Activated naive CD4-positive, alpha-beta T cell treated with anti-CD3 and anti-CD28 coated beads, Interleukin-2, amount 50 U/mL, for 24 hours (primary cell): ENCODE results near the gene BCL2.

ENCODE experiments used
- H3K27ac Mint-ChIP-seq: one replicate; pipeline ENCODE4 v1.8.0; 2021; ENCODE audit warnings: mild to moderate bottlenecking, mixed read lengths
- H3K27me3 Mint-ChIP-seq: one replicate; pipeline ENCODE4 v1.8.0; 2021; ENCODE audit warnings: mixed read lengths
- H3K36me3 Mint-ChIP-seq: one replicate; pipeline ENCODE4 v1.8.0; 2021; ENCODE audit warnings: mixed read lengths
- H3K4me1 Mint-ChIP-seq: one replicate; pipeline ENCODE4 v1.8.0; 2021; ENCODE audit warnings: mixed read lengths
- H3K4me3 Mint-ChIP-seq: one replicate; pipeline ENCODE4 v1.8.0; 2021; ENCODE audit warnings: mild to moderate bottlenecking, mixed read lengths
- H3K9me3 Mint-ChIP-seq: one replicate; pipeline ENCODE4 v1.8.0; 2021; ENCODE audit warnings: mixed read lengths

The BCL2 gene

DNA sequence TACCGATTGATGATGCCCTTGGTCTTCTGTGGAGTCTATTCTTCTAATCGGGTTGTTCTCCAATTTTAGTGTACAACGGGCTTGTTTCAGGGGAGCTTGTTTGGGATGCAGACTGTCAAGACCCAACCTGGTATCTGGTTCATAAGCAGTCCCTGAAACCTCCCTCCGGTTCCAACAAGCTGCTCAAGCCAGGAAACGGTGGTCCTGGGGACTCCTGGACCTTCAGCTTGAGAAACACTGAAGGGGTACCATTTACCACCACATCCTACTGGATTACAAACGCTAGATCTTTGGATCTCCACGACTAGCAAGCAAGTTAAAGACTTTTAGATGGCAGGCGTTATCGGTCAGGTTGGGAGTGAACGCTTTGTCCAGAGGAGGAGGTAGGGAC lies 2.0 kb downstream of the BCL2 start:
- H3K4me1 Mint-ChIP-seq = peaks cover 52% of the 10 kb centered on the region

DNA sequence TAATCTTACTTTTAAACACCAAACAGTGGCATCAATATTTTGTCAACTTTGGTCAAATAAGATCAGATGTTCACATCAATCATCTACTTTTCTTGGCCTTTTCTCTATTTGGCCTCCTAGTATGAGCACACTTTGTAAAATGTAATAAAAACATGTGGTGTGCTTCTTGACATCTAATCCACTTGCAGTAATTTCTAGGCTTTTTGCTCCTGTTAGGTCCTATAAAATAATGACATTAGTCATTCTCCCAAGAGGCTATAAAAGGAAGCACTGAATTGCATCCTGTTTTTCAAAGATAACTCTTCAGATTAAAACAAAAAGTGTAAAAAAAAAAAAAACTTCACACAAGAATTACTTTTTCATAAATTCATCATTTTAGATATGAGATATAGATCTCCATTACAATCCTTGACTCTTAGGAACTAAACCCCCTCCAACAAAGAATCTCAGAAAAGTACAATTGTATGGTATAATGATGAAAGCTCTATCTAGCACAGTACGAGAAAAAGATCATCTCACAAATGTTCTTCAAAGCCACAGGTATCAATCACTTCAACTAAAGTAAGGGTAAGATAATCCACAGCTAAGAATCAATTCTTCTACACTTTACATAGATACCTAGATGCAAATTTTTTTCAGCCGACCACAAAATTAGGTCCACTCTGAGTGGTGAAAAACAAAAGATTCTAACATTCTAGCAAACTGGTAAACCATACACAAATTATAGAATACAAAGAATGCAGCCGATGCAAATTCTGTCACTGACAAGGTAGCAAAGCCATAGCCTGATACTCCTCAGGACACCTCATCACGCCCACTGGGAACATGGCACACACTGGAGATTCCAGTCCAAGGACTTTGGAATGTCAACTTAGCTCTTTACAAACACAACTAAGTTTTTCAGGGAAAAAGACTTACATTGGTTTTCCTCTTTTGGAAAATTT lies 2.7 kb downstream of the BCL2 start:
- H3K4me1 Mint-ChIP-seq = peaks cover 52% of the 10 kb centered on the region
- no peaks in the 10 kb centered on the region for H3K27me3 Mint-ChIP-seq
- H3K36me3 Mint-ChIP-seq = peaks cover 13% of the 10 kb centered on the region
- H3K9me3 Mint-ChIP-seq = no peaks in the 10 kb centered on the region
- H3K4me3 Mint-ChIP-seq = peak overlapping the region; percentile 100
- peak overlapping the region; percentile 96 for H3K27ac Mint-ChIP-seq

More for the DNA sequence above, 2.0 kb downstream of the BCL2 start:
- Mint-ChIP-seq H3K9me3 (no peaks in the 10 kb centered on the region), H3K27me3 (no peaks in the 10 kb centered on the region), H3K27ac (peak overlapping the region; percentile 96), H3K4me3 (peak overlapping the region; percentile 100), H3K36me3 (peaks cover 13% of the 10 kb centered on the region)

DNA sequence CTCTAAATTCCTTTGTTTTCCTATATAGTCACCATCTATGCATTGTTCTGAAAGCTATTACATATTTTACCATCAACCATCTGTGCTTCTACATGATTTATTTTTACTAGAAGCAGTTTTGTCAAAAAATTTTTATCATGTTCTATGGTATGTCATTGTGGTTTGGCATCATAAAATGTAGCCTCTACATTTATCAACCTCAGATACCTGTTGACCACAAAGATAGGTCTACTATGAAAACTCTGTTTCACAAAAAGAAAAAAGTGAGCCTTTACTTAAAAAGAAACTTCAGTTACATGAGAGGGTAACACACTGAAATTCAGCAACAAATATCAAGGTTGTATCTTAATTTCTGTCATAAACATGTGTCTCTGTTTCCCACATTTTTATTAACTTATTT lies 3.7 kb downstream of the BCL2 start:
- H3K9me3 Mint-ChIP-seq = no peaks in the 10 kb centered on the region
- peaks cover 57% of the 10 kb centered on the region for H3K4me1 Mint-ChIP-seq
- H3K4me3 Mint-ChIP-seq = peak overlapping the region; percentile 100
- no peaks in the 10 kb centered on the region for H3K27me3 Mint-ChIP-seq
- H3K36me3 Mint-ChIP-seq = peaks cover 17% of the 10 kb centered on the region
- H3K27ac Mint-ChIP-seq = peak overlapping the region; percentile 89

DNA sequence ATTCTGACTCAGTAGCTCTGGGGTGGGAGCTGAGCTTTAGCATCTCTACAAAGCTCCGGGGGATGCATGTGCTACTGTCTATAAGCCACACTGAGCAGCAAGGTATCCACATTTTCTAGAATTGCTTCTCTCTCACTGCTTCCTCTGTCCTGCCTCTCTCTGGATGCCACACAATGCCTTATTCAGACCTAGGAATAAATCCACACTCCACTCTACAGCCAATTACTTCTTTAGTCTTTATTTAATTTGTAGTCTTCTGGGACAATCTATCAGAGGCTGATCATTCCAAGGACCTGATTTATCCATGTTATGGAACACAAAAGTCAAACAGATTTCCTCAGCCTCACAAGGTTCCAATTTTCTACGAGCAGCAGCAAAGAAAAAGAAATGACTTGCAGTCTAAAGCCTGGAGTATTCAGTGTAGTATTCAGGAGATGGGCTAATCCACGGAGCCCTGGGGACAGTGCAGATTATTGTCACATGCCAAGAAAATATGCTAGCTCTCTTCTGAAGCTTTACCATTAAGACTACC lies 4.4 kb downstream of the BCL2 start:
- H3K27ac Mint-ChIP-seq = peak overlapping the region; percentile 90
- H3K27me3 Mint-ChIP-seq = no peaks in the 10 kb centered on the region
- peak overlapping the region; percentile 100 for H3K4me3 Mint-ChIP-seq
- no peaks in the 10 kb centered on the region for H3K9me3 Mint-ChIP-seq
- peaks cover 19% of the 10 kb centered on the region for H3K36me3 Mint-ChIP-seq
- H3K4me1 Mint-ChIP-seq = peaks cover 62% of the 10 kb centered on the region

DNA sequence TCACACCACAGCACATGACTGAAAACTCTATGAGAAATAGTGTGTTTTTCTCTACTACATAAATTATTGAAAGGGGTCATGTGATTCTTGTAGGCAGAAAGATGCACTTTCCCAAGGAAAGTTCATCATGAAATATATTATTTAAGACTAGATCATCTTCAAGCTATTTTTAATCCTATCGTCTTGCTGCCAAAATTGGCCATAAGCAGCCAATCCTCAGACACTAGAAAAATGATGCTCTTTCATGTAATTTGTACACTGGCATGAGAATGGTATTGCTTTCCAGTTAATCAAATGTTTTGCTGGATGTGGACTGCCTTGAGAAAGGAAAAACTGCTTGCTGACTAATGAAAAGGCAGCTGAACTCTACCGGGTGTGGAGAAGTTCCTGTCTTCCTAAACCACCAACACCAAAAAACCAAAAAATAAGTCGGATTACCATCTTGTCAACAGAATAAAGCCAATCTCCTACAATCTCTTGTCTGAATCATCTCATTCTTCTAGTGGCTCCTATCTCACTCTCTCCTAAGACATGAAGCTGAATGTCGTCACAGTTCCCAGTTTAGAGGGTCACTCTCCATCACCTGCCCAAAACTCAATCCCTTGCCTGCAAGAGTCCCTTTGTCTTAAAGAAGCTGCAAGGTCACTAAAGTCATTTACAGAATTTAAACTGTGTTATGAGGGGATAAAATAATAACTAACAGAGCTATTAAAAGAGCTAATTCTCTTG lies 5.3 kb downstream of the BCL2 start:
- Mint-ChIP-seq H3K4me1 (peaks cover 71% of the 10 kb centered on the region), H3K36me3 (peaks cover 24% of the 10 kb centered on the region), H3K27ac (peak overlapping the region; percentile 90), H3K27me3 (no peaks in the 10 kb centered on the region), H3K4me3 (peak overlapping the region; percentile 100), H3K9me3 (no peaks in the 10 kb centered on the region)

DNA sequence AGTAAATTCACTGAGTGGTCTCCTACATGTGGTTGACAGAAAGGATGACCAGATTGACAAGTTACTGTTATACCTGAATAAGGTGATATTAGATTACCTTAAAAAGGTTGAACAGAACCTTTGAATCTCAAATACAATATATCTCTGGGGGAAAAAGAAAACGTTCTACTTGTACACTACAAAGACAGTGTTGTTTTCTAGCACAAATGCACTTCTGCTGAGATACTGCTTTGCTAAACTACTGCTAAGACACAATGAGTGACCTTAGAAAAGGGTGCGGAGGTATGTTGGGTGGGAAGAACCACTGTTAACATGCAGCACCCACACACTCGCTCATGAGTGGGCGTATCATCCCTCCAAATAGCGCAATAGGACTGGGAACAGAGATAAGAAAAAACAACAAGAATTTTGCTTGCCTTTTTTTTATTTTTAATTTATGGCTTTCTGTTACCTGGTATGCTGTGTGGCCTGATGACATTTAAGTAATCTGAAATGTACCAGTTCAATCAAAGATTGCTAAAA lies 6.1 kb downstream of the BCL2 start:
- Mint-ChIP-seq H3K27ac (peak overlapping the region; percentile 90), H3K4me1 (peaks cover 79% of the 10 kb centered on the region), H3K27me3 (no peaks in the 10 kb centered on the region), H3K9me3 (no peaks in the 10 kb centered on the region), H3K4me3 (peak overlapping the region; percentile 100), H3K36me3 (peaks cover 22% of the 10 kb centered on the region)

DNA sequence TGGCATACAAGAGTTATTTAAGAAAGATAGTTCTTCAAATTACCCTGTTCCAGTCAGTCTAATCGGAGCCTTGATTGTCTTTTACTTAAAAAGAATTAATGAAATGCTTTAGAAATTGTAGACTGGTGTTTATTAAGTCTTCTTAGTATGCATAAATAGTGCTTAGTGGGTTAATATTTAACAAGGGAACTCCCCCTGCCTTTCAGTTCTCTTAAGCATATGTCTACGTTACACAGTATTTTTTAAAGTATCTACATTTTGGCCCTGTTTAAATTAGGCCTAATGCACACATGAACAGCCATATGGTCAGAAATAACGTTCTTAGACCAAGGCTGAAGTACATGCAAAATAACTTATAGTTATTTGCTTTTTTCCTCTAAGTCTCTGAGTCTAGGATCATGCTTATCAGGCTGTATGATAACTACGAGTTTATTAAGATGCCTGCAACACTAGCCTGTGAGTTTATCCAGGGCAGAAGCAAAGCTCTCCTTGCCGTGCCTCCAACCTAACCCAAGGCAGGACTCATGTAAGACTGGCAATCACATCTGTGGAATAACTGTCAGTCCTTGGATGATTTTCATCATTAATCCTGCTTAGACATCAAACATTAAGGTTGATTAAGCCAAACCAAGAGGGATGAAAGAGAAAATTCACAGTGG lies 6.7 kb downstream of the BCL2 start:
- H3K4me3 Mint-ChIP-seq = peak overlapping the region; percentile 100
- peaks cover 19% of the 10 kb centered on the region for H3K36me3 Mint-ChIP-seq

DNA sequence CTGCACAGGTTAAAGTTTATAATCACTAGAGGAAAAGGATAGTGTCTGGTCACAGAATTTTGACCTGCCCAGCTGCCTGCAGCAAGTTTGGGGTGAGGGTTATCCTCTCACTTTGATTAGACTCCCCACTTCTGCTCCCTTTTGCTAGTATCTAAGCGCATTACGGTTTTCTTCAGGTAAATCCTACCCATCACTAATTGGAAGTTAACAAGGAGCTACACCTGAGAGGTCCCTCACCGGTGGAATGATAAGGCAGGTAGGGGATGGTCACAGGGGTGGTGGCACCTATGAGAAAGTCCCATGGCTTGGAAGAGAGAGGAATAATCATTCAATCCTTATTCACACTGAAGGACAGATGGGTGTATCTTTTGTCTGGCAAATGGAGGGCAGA lies 7.6 kb downstream of the BCL2 start:
- no peaks in the 10 kb centered on the region for H3K27me3 Mint-ChIP-seq
- H3K4me3 Mint-ChIP-seq = peak overlapping the region; percentile 100
- peaks cover 18% of the 10 kb centered on the region for H3K36me3 Mint-ChIP-seq
- peaks cover 92% of the 10 kb centered on the region for H3K4me1 Mint-ChIP-seq
- H3K9me3 Mint-ChIP-seq = no peaks in the 10 kb centered on the region
- peak overlapping the region; percentile 87 for H3K27ac Mint-ChIP-seq

More for the DNA sequence above, 6.7 kb downstream of the BCL2 start:
- Mint-ChIP-seq H3K9me3 (no peaks in the 10 kb centered on the region), H3K27me3 (no peaks in the 10 kb centered on the region), H3K4me1 (peaks cover 85% of the 10 kb centered on the region), H3K27ac (peak overlapping the region; percentile 90)

DNA sequence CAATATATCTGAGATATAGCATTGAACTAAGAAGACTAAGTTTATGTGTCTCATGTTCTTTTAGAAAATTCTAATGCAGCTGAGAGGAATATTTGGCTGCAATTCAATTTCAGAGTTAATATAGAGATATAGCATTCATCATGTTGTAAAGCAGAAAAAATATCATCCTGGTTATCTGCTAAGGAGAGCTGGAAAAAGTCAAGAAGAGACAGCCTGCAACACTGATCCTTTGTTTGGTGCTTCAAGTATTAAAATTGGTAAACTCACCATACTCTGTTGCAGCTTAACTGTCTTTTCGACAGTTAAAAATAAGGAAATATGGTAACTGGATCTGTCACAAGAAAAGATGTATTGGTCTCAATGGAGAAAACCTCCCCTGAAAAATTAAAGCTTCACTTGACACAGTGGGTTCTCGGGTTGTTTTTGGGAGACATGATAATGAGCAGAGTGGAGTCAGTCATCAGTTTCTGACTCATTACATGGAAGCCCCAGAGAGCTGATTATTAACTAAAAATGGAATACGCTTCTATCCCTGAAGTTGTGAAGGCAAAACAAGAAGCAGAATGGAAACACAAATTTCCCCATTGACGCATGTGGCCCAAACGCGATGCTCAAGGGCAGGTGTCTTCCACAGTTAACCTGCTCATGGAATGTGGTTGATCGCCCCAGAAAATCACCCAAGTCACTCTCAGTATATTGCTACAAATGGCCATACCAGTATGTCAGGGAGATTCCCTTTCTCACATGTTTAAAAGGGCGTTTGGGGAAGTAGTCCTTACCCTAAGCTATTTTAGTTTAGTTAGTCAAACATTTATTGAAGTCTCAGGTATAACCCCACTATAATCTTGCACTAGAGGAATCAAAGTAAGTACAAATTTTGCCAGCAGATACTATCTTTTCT lies 8.2 kb downstream of the BCL2 start:
- peaks cover 21% of the 10 kb centered on the region for H3K36me3 Mint-ChIP-seq
- H3K4me3 Mint-ChIP-seq = peak overlapping the region; percentile 59
- H3K27ac Mint-ChIP-seq = peak overlapping the region; percentile 81
- no peaks in the 10 kb centered on the region for H3K9me3 Mint-ChIP-seq
- no peaks in the 10 kb centered on the region for H3K27me3 Mint-ChIP-seq
- peaks cover 95% of the 10 kb centered on the region for H3K4me1 Mint-ChIP-seq

DNA sequence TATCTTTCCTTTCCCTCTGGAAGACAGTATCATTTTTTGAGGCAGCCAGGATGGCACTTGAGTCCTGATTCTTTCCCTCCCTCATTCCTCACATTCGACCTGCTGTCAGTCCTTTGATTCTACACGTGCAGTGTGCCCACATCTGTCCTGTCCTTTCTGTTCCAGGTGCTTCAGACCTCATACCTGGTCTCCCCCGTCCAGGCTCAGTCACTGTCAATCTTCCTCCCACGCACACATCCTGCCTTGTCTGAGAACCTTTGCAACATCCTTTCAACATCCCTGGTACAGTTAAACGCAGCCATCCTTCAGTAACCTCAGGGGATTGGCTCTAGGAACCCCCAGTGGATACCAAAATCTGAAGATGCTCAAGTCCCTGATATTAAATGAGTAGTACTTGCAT lies 10.1 kb downstream of the BCL2 start:
- Mint-ChIP-seq H3K9me3 (no peaks in the 10 kb centered on the region), H3K4me3 (peak overlapping the region; percentile 30), H3K4me1 (peaks cover 96% of the 10 kb centered on the region), H3K27me3 (no peaks in the 10 kb centered on the region), H3K27ac (peak overlapping the region; percentile 67), H3K36me3 (peaks cover 19% of the 10 kb centered on the region)

DNA sequence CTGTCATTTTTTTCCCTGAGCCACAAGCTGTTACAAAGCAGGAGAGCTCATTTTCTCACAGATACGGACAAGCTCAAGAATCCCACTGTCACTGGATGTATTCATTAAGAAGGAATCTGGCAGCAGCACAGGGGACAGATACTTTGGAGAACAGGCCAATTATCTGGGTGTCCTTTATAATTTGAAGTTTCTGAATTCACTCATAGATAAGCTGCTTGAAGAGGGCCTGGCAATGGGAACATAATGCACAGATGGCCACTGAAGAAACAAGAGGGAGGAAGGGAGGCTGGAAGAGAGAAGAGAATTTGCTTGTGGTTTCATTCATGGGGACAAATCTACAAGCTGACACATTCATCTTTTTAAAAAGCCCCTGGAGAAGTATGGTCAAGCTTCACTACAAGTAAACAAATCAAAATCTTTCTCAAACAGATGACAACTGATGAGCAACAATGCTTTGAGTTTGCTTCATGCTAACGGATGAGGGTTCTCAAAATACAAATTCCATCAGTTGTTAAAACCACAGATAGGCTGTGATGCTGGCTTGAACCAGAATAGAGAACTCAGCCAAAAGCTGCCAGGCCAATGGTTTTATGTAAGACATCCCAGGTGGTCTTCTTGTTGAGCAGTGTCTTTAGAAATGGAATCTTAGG lies 11.9 kb downstream of the BCL2 start:
- peak overlapping the region; percentile 91 for H3K27ac Mint-ChIP-seq
- H3K4me1 Mint-ChIP-seq = peaks cover 96% of the 10 kb centered on the region

DNA sequence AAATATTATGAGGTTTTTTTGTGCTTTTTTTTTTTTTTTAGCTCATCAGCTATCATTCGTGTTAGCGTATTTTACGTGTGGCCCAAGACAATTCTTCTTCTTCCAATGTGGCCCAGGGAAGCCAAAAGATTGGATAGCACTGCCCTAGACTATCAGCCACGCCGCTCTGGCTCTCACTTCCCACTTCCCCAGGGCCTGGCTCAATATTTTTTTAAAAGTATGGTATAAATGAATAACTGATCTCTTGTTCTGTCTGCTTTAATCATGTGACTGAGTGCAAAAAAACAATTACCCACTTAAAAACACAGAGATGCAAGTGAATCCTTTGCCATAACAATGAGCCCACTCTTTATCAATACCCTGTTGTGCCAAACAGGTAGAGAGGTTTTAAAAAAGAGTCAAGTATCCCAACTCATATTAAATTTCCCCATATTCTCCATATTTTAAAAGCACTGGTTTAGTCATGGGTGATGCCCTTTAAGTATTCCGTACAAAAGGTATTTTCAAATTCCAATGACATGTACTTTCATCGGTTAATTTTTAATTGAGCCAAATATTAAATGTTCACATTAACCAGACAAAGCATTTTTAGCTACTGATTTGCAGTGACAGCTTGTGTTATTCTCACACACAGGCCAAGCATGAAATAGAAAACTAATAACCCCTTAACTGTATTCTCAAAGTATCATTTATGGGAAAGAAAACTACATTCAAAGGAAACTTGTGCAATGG lies 12.6 kb downstream of the BCL2 start:
- Mint-ChIP-seq H3K4me3 (no peak overlapping the region), H3K27me3 (no peaks in the 10 kb centered on the region), H3K9me3 (no peaks in the 10 kb centered on the region), H3K27ac (peak overlapping the region; percentile 91), H3K4me1 (peaks cover 96% of the 10 kb centered on the region), H3K36me3 (peaks cover 22% of the 10 kb centered on the region)

More for the DNA sequence above, 11.9 kb downstream of the BCL2 start:
- no peaks in the 10 kb centered on the region for H3K27me3 Mint-ChIP-seq
- H3K36me3 Mint-ChIP-seq = peaks cover 20% of the 10 kb centered on the region
- no peaks in the 10 kb centered on the region for H3K9me3 Mint-ChIP-seq
- no peak overlapping the region for H3K4me3 Mint-ChIP-seq

DNA sequence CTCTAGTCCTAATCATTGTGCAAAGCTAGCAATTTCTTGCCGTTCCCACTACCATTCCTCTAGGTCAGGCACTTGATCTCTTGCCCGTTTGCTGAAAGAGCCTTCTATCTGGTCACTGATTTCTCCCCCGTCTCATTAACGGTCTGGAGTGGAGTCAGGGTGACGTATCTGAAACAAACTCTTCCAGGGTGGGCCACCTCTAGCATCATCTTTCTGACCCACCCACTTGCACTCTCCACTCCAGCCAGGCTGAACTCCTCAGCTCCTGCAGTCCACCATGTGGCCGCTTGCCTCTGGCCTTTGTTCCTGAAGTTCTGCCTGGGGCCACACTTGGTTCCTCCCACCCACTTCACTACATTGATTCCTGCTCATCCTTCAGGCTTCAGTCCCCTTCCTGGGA lies 13.3 kb downstream of the BCL2 start:
- H3K9me3 Mint-ChIP-seq = no peaks in the 10 kb centered on the region
- H3K27ac Mint-ChIP-seq = peak overlapping the region; percentile 6
- peaks cover 96% of the 10 kb centered on the region for H3K4me1 Mint-ChIP-seq
- no peak overlapping the region for H3K4me3 Mint-ChIP-seq
- peaks cover 26% of the 10 kb centered on the region for H3K36me3 Mint-ChIP-seq
- H3K27me3 Mint-ChIP-seq = no peaks in the 10 kb centered on the region
